ENCODE results near the gene GSAP. TPM values are rescaled to one million over a fixed set of nuclear protein-coding genes. Genes with fewer than 3 reads are reported as not detected.

GSAP gene
- total RNA-seq, 1 donor from 2014 or later = 2.1 TPM

DNA sequence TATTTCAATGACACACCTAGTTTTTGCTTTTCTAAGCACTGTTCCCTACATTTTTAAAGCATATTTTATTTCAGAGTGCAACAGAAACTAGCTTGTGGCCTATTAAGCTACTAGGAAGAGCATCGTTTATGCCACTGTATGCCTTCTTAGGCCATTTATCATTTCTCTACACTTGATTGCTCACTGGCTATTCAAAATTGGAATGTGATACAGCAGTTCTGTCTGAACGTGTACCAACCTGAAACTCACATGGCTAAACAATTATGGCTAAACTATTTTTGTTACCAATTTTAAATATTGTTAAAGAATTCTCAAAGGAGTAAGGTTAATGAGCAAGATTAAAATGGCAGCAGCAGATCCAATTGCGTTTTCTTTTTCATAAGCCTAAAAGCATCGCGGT, 105.2 kb downstream of the GSAP start:
- peaks cover 12% of the 10 kb centered on the region for H3K4me1 Mint-ChIP-seq
- no peaks in the 10 kb centered on the region for H3K9me3 Mint-ChIP-seq
- peaks cover 6% of the 10 kb centered on the region for H3K36me3 Mint-ChIP-seq (ENCODE audit: low read depth)
- no peak overlapping the region for H3K4me3 Mint-ChIP-seq
- no peaks in the 10 kb centered on the region for H3K27me3 Mint-ChIP-seq (ENCODE audit: low read depth)
- no peak for TF ChIP-seq CTCF (conservative IDR thresholded peaks at IDR 0.05)
- DNase-seq (ENCODE audit: low read depth, low spot score) = no peak
- H3K27ac Mint-ChIP-seq (ENCODE audit: unreplicated experiment) = no peak overlapping the region

DNA sequence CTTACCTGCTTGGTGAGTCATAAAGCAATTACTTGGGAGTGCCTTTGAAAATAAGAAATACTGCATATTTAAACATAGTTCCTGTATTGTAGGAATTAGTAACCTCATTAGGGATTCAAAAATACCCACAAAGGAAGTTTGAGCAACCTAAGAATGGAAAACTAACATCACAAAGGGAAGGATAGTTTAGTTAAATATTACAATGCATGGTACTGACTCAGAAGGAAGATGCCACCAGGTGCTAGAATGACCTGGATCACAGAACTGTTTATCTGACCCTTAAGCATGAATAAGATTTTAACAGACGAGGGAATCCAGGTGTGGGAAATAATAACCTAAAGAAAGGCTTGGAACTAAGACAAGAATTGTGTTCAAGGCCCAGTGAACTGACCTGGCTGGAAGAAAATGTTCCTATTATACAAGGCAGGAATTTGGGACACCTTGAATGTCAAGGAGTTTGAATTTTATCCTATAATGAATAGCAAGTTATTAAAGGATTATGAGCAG, 106.4 kb downstream of the GSAP start:
- Mint-ChIP-seq H3K4me3 (no peak overlapping the region), H3K27me3 (ENCODE audit: low read depth) (no peaks in the 10 kb centered on the region), H3K36me3 (ENCODE audit: low read depth) (peaks cover 9% of the 10 kb centered on the region), H3K9me3 (no peaks in the 10 kb centered on the region), H3K4me1 (peaks cover 12% of the 10 kb centered on the region), H3K27ac (ENCODE audit: unreplicated experiment) (no peak overlapping the region)
- DNase-seq (ENCODE audit: low read depth, low spot score) = no peak
- no peak for TF ChIP-seq CTCF (conservative IDR thresholded peaks at IDR 0.05)

DNA sequence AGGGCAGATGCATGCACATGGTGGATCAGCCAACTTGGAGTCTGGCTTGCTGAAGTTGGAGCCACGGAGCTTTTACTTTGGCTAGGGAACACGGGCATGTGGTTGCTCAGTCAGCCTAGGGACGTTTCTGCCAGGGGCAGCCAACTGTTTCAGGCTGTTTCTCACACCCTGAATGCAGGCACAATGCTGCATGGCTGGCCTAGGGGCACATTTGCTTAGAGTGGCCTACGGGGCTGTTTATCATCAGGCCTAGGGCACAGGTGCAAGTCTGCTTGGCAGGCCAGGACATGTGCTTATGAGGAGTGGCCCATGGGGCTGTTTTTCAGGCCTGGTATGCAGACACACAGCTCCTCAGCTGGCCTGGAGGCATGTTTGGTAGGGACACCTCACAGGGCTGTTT, 107.4 kb downstream of the GSAP start:
- Mint-ChIP-seq H3K4me1 (peaks cover 12% of the 10 kb centered on the region), H3K27ac (ENCODE audit: unreplicated experiment) (no peak overlapping the region), H3K27me3 (ENCODE audit: low read depth) (no peaks in the 10 kb centered on the region), H3K36me3 (ENCODE audit: low read depth) (peaks cover 15% of the 10 kb centered on the region), H3K4me3 (no peak overlapping the region), H3K9me3 (peaks cover 6% of the 10 kb centered on the region)
- DNase-seq (ENCODE audit: low read depth, low spot score) = no peak
- TF ChIP-seq CTCF (conservative IDR thresholded peaks at IDR 0.05) = no peak

GRCh38 chr7:77306231-77307067, 109.7 kb downstream of the GSAP start:
- no peak for TF ChIP-seq CTCF (conservative IDR thresholded peaks at IDR 0.05)
- DNase-seq (ENCODE audit: low read depth, low spot score) = no peak
- Mint-ChIP-seq H3K4me3 (no peak overlapping the region), H3K27ac (ENCODE audit: unreplicated experiment) (peak overlapping the region; percentile 79), H3K27me3 (ENCODE audit: low read depth) (no peaks in the 10 kb centered on the region), H3K4me1 (peaks cover 12% of the 10 kb centered on the region), H3K36me3 (ENCODE audit: low read depth) (peaks cover 17% of the 10 kb centered on the region), H3K9me3 (peaks cover 13% of the 10 kb centered on the region)

GRCh38 chr7:77295549-77295948, 120.6 kb downstream of the GSAP start:
- Mint-ChIP-seq H3K4me1 (no peaks in the 10 kb centered on the region), H3K27me3 (ENCODE audit: low read depth) (no peaks in the 10 kb centered on the region), H3K9me3 (peaks cover 15% of the 10 kb centered on the region), H3K27ac (ENCODE audit: unreplicated experiment) (no peak overlapping the region), H3K36me3 (ENCODE audit: low read depth) (peaks cover 18% of the 10 kb centered on the region), H3K4me3 (no peak overlapping the region)
- DNase-seq (ENCODE audit: low read depth, low spot score) = no peak
- TF ChIP-seq CTCF (conservative IDR thresholded peaks at IDR 0.05) = no peak

All from neural crest cell (in vitro differentiated cells).